Spinal cord (tissue), 10 donors: Measurements from ENCODE around the gene PCBP4. TPM values are rescaled to one million over a fixed set of nuclear protein-coding genes. Genes with fewer than 3 reads are reported as not detected.

ENCODE experiments used
- DNase-seq, 6 donors: peaks; one replicate each; pipeline versions ENCODE4 v3.0.0 to v3.0.0-alpha.2; 2013 to 2015; ENCODE audit warnings: low spot score in 6 of 6, low read depth in 4 of 6
- H3K27ac ChIP-seq: one replicate; pipeline ENCODE4 v1.5.1; 2013; ENCODE audit warnings: low read depth, low read length, control low read depth
- H3K27me3 ChIP-seq: one replicate; pipeline ENCODE4 v1.6.1; 2013; ENCODE audit warnings: low read length; ENCODE audit not compliant: control insufficient read depth, insufficient read depth
- H3K36me3 ChIP-seq: one replicate; pipeline ENCODE4 v1.6.1; 2013; ENCODE audit warnings: low read length; ENCODE audit not compliant: control insufficient read depth, insufficient read depth
- H3K4me1 ChIP-seq: one replicate; pipeline ENCODE4 v1.6.1; 2013; ENCODE audit warnings: low read length; ENCODE audit not compliant: control insufficient read depth, insufficient read depth
- H3K4me3 ChIP-seq: one replicate; pipeline ENCODE4 v1.5.1; 2013; ENCODE audit warnings: low read depth, low read length, control low read depth
- H3K9me3 ChIP-seq: one replicate; pipeline ENCODE4 v1.6.1; 2013; ENCODE audit warnings: low read length; ENCODE audit not compliant: control insufficient read depth, insufficient read depth
- WGBS: methylation state at CpG from one replicate; pipeline ENCODE4 v1.1.5; 2013; ENCODE audit warnings: missing lambda C conversion rate; ENCODE audit not compliant: insufficient coverage; 5-methylcytosine and 5-hydroxymethylcytosine counted together
- polyA plus RNA-seq, 2 donors: library from polyadenylated mRNA; unstranded; fragments of 120-200 nt; gene quantifications; one replicate each; pipeline ENCODE4 v1.2.1, GENCODE V29; 2013; ENCODE audit not compliant: insufficient read length in 2 of 2
- total RNA-seq, 2 donors: library from RNA; depleted of rRNA in 1 of 2; stranded (reverse); fragments of 120-200 nt in 1 of 2; fragments of >200 nt in 1 of 2; gene quantifications; one replicate each; pipeline versions ENCODE4 v1.2.3 to v1.2.4, GENCODE V29; 2013 to 2014
- donor health status: healthy.

Gene PCBP4
- total and polyA plus RNA-seq, 4 donors = 53.5 to 271 (median 159) TPM

DNA sequence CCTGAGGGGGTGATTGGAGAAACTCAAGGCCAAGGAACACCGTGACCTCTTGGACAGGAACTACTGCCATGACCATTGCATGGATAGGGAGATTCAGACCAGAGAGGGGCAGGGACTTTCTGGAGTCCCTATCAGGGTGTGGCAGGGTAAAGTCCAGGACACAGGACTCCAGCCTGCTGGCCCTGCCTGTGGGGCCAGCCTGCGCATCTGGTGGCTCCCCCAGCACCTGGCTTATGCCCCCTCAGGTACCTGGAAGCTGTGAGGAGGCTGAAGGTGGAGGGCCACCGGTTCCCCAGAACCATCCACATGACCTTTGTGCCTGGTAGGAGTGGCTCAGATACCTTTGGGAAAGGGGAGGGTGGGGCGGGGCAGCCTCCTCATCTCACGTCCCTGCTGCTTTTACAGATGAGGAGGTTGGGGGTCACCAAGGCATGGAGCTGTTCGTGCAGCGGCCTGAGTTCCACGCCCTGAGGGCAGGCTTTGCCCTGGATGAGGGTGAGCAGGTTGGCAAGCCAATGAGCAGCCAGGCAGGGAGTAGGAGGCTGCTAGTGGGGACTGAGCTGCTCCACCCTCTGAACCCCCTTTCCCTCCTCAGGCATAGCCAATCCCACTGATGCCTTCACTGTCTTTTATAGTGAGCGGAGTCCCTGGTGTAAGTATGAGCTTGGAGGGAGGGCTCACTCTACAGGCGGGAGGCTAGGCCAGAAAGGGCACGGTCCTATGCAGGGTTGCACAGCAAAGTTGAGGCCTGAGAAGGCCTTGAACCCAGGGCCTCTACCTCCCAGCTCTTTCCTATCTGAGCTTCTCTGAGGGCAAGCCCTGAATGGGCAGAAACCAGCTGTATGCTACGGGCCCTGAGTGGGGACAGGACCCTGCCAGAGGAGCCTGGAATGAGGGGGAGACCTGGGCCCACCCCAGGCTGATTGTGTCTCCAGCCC is 19.0 kb upstream of the PCBP4 start:
- no peak for DNase-seq
- H3K36me3 ChIP-seq = peaks cover 15% of the 10 kb centered on the region
- H3K4me3 ChIP-seq = no peak overlapping the region
- H3K27ac ChIP-seq = no peak overlapping the region
- no peaks in the 10 kb centered on the region for H3K27me3 ChIP-seq
- 90% methylated on average over 6 of the region's 12 CpGs for WGBS
- H3K9me3 ChIP-seq = no peaks in the 10 kb centered on the region
- peaks cover 25% of the 10 kb centered on the region for H3K4me1 ChIP-seq

DNA sequence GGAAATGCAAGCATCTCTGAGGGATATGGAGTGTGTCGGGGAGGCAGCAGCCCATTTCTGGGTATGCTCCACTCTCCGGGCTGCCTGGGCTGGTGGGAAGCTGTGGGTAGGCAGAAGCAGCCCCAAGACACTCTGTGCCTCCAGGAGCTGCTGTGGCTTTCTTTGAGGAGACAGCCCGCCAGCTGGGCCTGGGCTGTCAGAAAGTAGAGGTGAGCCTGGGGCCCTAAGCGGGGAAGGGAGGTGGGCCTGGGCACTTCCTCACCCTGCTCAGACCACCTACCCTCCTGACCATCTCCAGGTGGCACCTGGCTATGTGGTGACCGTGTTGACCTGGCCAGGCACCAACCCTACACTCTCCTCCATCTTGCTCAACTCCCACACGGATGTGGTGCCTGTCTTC is 17.8 kb upstream of the PCBP4 start:
- 97% methylated on average over 3 of the region's 6 CpGs for WGBS
- H3K9me3 ChIP-seq = no peaks in the 10 kb centered on the region
- H3K36me3 ChIP-seq = peaks cover 23% of the 10 kb centered on the region
- H3K27ac ChIP-seq = no peak overlapping the region
- DNase-seq = no peak
- no peaks in the 10 kb centered on the region for H3K27me3 ChIP-seq
- peaks cover 25% of the 10 kb centered on the region for H3K4me1 ChIP-seq
- H3K4me3 ChIP-seq = no peak overlapping the region

DNA sequence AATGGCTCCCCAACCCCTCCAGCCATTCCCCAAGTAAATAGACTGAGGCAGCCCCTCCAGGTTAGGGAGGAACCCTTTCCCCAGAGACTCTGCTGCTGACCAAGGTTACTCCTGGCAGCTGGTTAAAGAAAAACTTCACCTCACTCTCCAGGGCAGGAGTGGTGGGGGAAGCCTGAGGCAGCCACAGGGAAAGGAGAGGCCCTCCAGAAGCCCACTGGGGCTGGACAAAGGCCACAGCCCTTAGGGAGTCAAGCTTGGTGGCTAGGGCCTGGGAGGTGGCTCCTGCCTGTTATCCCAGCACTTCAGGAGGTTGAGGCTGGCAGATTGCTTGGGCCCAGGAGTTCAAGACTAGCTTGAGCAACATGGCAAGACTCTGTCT is 17.0 kb upstream of the PCBP4 start:
- DNase-seq = no peak
- Histone ChIP-seq H3K9me3 (no peaks in the 10 kb centered on the region), H3K27me3 (no peaks in the 10 kb centered on the region), H3K4me1 (peaks cover 25% of the 10 kb centered on the region), H3K27ac (peak overlapping the region; percentile 95), H3K4me3 (no peak overlapping the region), H3K36me3 (peaks cover 31% of the 10 kb centered on the region)

DNA sequence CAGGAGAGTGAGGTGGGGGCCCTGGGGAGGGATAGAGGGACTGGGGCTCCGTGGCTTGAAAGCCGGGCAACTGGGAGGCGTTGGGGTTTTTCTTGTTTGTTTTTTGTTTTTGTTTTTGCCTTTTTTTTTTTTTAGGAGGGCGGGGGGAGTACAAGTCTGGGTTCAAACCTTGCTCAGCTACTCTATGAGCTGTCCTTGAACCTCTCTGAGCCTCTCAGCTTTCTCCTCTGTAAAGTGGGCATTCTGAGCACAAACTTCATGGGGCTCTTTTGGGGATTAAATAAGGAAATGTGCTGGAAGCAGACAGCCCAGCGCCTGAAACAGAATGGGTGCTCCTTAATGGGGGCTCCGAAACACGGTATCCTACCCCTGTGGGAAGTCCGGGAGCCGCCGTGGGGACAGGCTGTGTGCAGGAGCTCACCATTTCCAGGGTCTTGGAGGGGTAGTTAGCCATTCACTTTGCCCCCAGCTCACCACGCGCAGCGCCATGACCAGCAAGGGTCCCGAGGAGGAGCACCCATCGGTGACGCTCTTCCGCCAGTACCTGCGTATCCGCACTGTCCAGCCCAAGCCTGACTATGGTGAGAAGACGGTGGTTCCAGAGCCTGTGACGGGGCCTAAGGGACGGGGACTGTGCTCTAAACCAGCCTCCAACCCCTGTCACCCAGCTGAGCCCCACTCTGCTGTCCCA is 16.5 kb upstream of the PCBP4 start:
- Histone ChIP-seq H3K4me3 (peak overlapping the region; percentile 60), H3K4me1 (peaks cover 25% of the 10 kb centered on the region), H3K27me3 (no peaks in the 10 kb centered on the region), H3K27ac (peak overlapping the region; percentile 95), H3K36me3 (peaks cover 31% of the 10 kb centered on the region), H3K9me3 (no peaks in the 10 kb centered on the region)
- DNase-seq = no peak
- 86% methylated on average over 18 of the region's 22 CpGs for WGBS

DNA sequence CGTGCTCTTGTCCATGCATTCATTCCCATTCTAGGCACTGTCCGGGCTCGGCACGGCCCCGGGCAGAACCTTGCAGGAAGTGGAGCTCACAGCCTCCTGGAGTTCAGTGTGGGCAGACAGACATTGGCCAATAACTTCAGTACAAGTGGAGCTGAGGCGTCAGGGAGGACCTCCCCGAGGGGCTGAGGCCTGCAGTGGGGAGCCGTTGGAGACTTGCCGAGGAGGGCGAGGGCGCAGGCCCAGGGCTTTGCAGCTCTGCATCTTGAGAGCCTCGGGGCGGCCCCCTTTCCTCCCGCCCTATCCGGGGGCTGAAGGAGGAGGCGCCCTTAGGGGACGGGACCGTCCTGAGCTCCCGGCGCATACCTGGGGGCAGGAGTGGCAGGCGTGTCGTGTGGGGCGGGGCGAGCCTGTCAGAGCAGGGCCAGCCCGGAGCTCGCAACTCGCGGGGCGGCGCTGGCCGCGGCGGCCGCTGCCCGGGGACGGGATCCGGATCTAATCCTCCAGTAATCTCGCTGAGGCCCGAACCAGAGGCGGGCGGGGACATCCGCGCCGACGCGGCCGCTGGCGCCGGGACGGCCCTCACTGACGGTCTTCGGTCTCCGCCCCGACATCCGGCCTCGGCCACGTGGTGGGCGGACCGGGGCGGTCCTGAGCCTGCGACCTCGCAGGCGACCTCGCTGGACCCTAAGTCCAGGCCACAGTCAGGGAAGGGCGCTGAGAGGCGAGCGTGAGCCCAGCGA is 15.8 kb upstream of the PCBP4 start, which contains the start of gene ACY1:
Gene ACY1, plus strand, starts transcription at position 698 of the 740 bp plus-strand sequence. CDS start 530 bp downstream, outside the sequence.
- peak within 1 kb of the TSS; percentile 72 for H3K4me3 ChIP-seq
- H3K27ac ChIP-seq = peak within 1 kb of the TSS; percentile 95
- WGBS = under 1% methylated on average over 63 of the region's 68 CpGs
- no peaks in the 10 kb centered on the region for H3K27me3 ChIP-seq
- peaks cover 36% of the 10 kb centered on the region for H3K36me3 ChIP-seq
- peak in 2 of 6 donors; percentile 63 to 85 for DNase-seq
- H3K9me3 ChIP-seq = no peaks in the 10 kb centered on the region
- H3K4me1 ChIP-seq = peaks cover 25% of the 10 kb centered on the region

DNA sequence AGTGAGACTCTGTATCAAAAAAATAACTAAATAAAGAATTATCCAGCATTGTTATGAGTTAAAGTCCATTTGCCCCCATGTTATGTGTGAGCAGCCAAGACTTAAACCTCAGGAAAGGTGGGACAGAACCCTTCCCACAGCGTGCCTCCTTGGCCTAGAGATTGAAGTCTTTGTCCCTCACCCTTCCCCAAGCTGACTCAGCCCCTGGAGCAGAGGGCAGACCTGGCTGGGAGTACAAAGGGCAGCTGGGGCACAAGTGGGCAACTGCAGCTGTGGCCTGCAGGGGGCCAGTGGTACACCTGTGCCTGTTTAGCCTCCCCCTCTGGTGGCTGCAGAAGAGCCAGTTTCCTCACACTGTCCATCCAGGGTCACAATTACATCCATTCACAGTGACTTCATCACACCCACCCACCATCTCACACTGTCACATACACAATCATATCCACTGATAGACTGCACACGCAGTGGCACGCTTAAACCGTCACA is 15.1 kb upstream of the PCBP4 start:
- peak overlapping the region; percentile 95 for H3K27ac ChIP-seq

DNA sequence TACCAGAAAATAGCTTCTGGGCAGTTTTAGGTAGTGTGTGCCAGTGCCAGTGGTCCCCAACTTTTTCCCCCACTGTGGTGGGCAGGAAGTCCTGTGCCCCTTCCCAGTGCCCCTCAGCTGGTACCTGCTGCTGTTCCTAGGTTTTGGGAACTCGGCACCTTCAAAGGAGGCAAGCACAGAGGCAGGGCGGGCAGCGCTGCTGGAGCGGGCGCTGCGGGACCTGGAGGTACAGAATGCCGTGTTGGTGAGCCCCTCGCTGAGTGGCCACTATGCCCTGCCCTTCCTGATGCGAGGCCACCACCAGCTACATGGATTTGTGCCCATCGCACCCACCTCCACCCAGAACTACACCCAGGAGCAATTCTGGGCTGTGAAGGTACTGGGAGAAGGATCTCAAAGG is 13.0 kb upstream of the PCBP4 start:
- H3K4me3 ChIP-seq = no peak overlapping the region
- peaks cover 31% of the 10 kb centered on the region for H3K36me3 ChIP-seq
- no peaks in the 10 kb centered on the region for H3K9me3 ChIP-seq
- WGBS = 97% methylated on average over 8 of the region's 10 CpGs
- H3K27ac ChIP-seq = no peak overlapping the region
- peaks cover 39% of the 10 kb centered on the region for H3K4me1 ChIP-seq
- H3K27me3 ChIP-seq = no peaks in the 10 kb centered on the region
- DNase-seq = no peak

More for the DNA sequence above, 15.1 kb upstream of the PCBP4 start:
- 18% methylated on average over 4 of the region's 4 CpGs for WGBS
- DNase-seq = no peak
- Histone ChIP-seq H3K9me3 (no peaks in the 10 kb centered on the region), H3K36me3 (peaks cover 39% of the 10 kb centered on the region), H3K4me3 (peak overlapping the region; percentile 72), H3K27me3 (no peaks in the 10 kb centered on the region), H3K4me1 (peaks cover 25% of the 10 kb centered on the region)

DNA sequence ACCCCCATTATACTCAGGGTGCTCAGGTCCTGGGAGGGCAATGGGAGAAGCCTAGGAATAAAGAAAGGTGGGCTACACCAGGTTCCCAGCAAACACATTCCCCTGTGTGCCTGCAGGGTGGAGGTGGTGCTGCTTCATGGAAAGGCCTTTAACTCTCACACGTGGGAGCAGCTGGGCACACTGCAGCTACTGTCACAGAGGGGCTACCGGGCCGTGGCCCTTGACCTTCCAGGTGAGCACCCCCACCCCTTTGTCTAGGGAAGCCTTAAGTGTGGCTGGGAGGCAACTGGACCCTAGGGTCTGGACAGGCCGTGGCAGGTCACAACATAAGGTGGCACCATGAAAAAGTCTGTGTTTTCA is 10.9 kb upstream of the PCBP4 start:
- Histone ChIP-seq H3K27ac (no peak overlapping the region), H3K4me1 (peaks cover 44% of the 10 kb centered on the region), H3K27me3 (no peaks in the 10 kb centered on the region), H3K4me3 (no peak overlapping the region), H3K36me3 (peaks cover 31% of the 10 kb centered on the region), H3K9me3 (no peaks in the 10 kb centered on the region)
- no peak for DNase-seq
- 77% methylated on average over 3 of the region's 4 CpGs for WGBS

DNA sequence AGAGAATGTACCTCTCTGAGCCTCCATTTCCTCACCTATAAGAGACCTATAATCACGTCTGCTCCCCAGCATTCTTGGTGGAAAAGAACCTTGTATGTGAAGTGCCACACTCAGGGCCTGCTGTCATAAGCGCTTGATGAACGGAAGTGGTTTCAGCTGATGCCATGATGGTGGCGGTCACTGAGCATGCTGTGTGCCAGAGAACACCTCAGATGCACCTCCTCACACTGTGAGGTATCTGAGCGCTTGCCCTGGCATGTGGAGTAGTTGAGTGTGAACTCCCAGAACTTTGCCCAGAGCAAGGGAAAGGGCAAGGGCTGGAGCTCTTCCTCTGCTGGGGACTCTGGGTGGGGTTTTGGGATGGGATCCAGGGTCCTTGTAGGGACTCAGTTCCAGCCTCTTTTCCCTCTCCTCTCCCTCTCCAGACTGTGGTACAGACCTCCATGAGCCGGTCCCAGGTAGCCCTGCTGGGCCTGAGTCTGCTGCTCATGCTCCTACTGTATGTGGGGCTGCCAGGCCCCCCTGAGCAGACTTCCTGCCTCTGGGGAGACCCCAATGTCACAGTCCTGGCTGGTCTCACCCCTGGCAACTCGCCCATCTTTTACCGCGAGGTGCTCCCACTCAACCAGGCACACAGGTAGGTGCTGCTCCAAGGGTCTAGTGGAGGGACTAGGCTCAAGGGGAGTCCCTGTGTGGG is 10.3 kb upstream of the PCBP4 start:
- H3K9me3 ChIP-seq = no peaks in the 10 kb centered on the region
- H3K4me3 ChIP-seq = no peak overlapping the region
- DNase-seq = no peak
- peaks cover 31% of the 10 kb centered on the region for H3K36me3 ChIP-seq
- 94% methylated on average over 5 of the region's 9 CpGs for WGBS
- H3K27ac ChIP-seq = no peak overlapping the region
- H3K4me1 ChIP-seq = peaks cover 41% of the 10 kb centered on the region
- no peaks in the 10 kb centered on the region for H3K27me3 ChIP-seq
